GM19468 (cell line): ENCODE data around the gene ESR2.
A peak's percentile ranks its signal among the peaks of the same experiment; 100 is the strongest.
"Not testable (repeated sequence)": the region's sequence is repeated elsewhere in the genome, so short reads cannot be mapped to it uniquely, and the experiment has no call there.

Experiments
- ATAC-seq: cut with Tn5 transposase; IDR thresholded peaks from one replicate; pipeline ENCODE4 v1.9.1; 2021; ENCODE audit warnings: mild to moderate bottlenecking, moderate library complexity, moderate number of reproducible peaks; ENCODE audit not compliant: unreplicated experiment; ENCODE audit errors: extremely low read depth

ESR2 gene

DNA sequence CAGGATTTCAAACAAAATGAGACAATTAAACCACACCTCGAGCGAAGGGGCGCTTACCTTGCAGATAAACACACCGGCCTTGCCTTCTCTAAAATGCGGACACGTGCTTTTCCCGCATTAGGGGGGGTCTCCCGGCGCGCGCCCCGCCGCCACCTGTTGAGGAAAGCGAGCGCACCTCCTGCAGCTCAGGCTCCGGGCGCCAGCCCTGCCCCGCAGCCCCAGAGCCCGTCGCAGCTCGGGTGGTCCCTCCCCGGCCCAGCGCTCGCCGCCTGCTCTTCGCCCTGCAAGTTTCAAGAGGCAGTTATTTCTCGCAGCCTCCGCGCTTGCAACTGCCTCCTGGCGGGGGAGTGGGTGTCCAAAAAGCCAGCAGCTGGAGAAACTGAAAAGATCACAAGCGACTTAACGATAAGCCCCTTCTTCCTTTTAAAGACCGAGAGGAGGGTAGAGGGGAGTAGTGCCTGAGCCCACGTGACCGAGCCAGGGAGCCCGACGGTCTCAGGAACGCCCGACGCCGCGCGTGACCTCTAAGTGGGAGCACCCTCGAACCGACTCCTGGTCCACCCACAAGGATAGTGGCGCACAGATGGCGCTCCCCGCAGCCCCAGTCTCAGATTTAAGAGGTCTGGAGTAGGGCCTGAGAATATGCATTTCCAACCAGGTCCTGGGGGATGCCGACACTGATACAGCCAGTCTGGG is at the start of gene ESR2:
ESR2 (minus strand) TSS at position 396 of the 696 bp plus-strand sequence. CDS start 11,386 bp downstream, outside the sequence.
- ATAC-seq = no peak

DNA sequence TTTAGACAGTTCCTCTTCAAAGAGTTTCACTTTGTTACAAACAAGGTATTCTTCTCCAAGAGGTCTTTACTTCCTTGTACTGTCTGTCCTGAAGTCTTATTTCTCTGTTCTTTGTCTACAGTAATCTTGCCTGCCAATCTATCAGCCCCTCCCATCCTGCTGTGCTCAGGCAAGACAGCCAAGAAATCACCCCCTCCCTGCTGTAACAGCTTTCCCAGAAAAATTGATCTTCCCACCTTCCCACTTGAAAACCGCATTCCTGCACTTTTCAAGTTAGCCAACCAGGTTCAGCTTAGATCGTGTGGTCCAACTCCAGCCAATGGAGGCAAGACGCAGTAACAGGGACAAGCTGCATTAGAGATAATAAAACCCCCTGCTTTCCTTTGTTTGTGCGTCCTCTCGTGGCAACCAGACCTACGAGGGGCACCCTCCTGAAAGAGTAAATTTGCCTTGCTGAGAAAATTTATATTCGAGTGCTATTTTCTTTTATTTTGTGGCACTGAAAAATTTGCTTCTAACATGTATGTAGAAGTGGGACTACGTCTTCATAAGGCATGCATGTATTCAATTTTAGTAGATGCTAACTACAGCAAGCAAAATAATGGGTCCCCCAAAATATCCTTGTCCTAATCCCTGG is 46.5 kb upstream of the ESR2 start:
- ATAC-seq = no peak

DNA sequence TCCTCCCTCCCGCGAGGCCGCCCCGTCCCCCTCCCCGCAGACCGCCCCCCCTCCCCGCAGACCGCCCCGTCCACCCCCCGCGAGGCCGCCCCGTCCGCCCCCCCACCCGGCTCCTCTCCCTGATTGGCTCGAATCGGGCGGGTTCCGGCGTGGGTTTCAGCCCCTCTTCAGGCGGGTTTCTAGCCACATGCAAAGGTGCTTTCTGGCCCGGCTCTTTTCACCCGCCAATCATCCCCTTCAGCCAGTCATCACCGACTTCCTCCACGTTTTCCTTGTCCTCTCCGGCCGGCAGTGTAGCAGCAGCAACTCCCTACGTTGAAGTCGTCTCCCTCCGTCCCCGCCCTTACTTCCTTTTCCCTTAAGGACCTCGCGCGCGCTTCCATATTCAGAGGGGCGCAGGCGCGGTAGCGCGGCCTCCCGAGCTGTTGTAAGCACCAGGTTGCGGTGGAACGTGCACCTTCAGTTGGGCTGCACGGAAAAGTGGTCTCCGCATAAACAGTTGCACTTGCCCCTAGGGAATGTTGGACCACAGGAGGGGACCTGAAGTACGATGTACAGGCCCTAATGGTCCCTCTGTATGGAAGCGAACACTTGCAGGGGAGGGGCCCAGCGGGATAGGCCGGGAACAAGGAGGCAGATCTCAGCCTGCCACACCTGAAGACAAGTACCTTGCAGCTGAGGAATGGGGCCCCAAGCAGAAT is 44.6 kb upstream of the ESR2 start:
- ATAC-seq = peak; percentile 83

DNA sequence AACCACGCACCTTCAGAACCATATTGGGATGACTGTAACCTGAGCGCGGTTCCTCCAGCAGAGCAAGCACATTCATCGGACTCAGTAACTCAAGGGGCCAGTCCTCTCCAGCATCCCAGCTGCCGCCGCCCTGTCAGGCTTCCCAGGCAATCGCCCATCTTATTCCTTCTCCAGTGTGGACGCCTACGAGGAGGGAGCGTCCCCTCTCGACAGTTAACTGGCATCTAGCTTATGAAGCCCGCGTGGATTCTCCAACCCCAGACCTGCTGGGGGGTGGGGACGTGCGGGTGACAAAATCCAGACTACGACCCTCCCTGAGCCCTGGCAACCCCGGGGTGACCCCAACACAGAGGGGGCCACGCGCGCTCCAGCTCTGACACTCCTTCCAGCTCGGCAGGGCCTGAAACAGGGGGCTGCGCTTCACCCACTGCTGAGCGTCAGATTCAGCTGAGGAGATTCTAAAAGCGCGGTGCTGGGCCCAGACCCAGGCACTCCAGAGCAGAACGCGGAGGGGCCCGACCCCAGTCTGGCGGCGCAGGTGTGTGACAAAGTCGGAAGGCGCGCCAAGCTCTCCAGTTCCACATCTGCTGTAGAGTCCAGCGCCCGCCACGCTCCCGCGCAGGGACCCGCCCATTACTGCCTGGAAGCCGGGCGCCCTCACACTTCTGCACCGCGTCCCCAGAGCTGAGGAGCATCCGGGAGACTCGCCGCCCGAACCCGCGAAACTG is 43.9 kb upstream of the ESR2 start:
- peak; percentile 12 for ATAC-seq

DNA sequence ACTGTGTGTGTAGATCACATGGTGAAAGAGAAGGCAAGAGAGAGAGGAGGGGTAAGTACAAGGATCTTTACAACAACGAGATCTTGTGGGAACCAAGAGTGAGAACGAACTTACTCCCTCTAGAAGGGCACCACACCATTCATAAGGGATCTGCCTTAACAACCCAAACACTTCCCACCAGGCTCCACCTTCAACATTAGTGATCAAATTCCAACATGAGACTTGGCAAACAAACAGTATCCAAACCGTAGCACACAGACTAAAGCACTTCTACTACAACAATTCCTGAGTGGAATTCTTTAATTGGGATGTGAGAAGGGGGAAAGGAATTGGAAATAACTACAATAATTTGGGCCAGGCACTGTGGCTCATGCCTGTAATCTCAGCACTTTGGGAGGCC is 35.0 kb upstream of the ESR2 start:
- ATAC-seq = no peak

DNA sequence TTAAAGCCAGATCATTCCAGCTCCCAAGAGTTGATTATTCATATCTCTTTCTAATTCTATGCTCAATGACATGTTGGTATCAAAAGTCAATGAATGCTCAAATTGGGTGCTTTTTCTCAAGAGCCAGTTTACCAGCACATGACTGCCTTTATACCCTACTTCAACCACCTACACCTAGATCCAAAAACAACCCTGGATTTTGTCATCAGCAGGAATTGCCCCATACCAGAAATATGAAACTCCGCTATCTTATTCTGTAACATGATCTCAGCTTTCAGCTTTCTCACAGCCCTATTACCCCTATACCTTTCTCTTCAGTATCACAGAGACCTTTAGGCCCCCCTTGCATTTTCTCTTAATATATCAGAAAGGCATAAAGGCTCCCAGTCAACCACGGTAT is 32.3 kb upstream of the ESR2 start:
- ATAC-seq = no peak

DNA sequence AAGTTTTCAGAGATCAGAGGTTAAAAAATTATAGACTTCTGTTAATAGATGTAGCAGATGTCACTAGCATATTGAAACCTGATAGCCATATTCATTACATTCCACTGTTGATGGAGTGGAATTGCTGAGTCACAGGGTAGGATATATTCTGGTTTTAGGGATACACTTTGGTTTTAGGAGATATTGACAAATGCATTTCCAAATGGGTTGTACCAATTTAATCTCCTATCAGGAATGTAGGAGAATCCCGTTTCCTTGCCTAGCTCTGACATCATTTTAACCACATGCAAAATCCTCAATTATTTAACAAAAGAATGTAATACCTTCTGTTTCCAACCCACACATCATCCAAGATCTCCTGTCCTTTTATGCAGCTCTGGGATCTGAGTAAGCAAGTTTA is 30.7 kb upstream of the ESR2 start:
- no peak for ATAC-seq

DNA sequence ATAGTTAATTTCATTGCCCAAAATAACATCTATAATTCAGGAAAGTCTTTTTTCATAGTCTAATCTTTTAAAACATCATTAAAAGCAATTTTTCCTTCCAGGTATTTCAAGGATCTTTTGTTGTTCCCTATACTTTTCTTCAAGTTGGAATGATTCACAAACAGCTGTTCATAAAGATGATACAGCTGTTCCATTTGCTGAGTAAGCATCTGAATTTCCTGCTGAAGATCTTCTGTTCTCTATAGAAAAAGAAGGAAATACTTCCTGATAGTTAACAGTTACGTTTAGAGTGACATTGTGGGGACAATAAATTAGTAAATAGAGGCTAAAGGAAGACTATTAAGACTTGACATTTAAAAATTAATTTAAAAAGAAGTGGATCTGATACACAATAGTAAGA is 30.3 kb upstream of the ESR2 start:
- ATAC-seq = no peak

DNA sequence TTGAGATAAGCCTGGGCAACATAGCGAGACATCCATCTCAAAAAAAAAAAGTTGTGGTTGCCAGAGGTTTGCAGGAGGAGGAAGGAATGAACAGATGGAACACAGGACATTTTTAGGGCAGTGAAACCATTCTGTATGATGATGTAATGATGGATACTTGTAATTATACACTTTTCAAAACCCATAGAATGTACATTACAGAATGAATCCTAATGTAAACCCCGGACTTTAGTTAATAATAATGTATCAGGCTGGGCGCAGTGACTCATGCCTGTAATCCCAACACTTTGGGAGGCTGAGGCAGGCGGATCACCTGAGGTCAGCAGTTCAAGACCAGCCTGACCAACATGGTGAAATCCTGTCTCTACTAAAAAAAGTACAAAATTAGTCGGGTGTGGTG is 26.2 kb upstream of the ESR2 start:
- not testable (repeated sequence) for ATAC-seq

DNA sequence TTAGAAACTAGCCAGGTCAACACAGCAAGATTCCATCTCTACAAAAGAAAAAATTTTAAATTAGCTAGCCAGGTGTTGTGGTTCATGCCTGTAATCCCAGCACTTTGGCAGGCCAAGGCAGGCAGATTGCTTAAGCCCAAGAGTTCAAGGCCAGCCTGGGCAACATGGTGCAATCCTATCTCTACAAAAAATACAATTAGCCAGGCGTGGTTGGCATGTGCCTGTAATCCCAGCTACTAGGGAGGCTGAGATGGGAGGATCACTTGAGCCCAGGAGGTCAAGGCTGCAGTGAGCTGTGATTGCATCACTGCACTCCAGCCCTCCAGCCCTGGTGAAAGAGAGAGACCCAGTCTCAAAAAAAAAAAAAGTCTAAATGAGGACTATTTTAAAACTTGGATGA is 24.5 kb upstream of the ESR2 start:
- not testable (repeated sequence) for ATAC-seq

DNA sequence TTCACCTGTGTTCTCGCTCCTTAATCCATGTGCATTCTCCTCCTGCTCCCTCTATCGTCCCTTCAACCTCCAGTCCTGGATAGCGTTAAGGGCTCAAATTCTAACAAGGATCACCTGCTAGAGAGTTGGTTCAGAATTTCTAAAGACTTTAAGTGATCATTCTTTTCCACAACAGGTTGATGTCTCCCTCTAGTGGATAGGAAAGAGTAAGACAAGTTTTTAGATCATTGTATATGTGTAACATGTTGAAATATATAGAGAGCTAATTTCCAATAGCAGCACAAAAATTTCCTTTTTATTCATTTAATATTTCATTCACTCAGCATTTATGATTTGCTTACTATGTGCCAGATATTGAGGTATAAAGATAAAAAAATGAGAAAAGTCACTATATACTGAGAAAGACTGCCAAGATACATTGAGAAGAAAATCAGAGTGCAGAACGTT is 9.3 kb upstream of the ESR2 start:
- no peak for ATAC-seq

DNA sequence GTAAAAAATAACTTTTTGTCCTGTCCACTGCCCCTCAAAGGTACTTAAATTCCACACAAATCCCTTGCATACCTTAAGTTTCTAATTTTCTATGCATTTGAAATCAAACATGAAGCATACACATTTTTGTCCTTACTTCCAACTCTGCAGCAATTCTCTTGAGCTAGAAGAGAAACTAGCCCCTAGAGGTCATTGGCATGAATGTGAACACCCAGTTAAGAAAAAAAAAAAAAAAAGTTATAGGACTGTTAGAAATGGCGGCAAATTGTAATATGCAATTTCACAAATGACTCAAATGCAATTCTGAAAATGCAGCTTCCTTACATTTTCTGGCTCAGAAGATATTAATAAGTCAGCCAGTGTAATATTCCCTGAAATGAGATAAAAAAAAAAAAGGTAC is 4.6 kb upstream of the ESR2 start:
- no peak for ATAC-seq

DNA sequence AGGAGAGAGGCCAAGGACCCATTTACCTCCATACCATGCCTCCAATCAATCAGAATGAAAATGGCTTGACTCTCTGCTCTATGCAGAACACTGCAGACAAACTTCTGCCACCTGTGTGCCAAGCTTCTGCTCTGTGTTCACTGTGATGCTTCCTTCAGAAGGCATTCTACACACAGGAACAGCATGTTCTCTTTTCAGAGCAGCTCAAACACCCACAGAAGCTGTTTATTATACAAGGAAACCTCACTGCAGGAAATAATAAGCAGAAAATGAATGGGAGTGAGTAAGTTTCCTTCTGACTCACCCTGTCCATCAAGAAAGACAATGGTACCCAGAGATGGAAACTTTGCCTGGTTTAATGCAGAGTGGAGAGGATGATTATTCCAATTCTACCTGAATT is 2.4 kb upstream of the ESR2 start:
- ATAC-seq = no peak

DNA sequence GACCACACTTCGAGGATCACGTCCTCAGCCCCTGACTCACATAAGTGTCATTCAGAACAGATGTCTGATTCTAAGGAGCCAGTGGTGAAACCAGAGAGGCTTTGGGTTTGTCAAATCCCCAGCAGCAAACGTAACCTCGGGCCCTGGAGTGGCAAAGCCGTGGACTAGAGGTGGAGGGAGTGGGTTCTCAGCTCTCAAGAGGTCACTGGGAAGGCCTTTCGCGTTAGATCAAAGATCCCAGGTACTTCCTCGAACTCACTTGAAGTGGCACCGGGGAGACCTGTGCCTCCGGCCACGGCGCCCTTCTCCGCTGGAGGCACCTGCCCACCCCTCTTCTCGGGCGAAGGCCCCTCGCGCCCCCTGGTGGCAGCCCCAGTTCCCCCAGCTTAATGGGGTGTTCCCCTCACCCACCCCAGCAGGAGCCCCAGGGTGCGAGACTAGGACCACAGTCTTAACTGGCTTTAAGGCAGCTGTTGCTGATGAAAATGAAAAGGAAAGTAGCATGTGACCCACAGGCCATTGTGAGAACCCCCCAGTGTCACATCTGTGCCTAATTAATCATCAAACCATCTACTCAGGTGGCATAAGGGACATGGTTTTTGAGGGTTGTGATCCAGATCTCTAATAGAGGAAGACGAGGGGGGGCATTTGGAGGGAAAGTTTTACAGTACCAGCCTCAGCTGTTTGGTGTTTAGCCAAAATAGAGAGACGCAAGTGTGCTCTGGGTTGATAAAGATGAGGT is 672 bp upstream of the ESR2 start:
- peak; percentile 35 for ATAC-seq

DNA sequence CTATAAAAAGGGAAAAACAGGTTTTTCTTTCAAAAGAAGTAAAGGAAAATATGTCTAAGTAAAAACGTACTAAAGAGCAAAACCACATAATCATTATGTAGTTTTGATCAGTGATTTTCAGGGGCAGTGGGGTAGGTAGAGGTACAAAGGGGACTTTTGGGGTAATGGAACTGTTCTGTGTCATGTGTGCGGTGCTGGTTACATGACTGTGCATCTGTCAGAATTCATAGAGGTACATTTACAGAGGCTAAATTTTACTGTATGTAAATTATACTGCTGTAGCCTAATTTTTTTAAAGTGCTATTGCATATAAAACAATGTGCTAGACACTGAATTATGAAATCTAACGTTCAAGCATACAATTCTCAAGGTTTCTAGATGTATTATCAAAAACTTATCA is 2.0 kb downstream of the ESR2 start:
- no peak for ATAC-seq

DNA sequence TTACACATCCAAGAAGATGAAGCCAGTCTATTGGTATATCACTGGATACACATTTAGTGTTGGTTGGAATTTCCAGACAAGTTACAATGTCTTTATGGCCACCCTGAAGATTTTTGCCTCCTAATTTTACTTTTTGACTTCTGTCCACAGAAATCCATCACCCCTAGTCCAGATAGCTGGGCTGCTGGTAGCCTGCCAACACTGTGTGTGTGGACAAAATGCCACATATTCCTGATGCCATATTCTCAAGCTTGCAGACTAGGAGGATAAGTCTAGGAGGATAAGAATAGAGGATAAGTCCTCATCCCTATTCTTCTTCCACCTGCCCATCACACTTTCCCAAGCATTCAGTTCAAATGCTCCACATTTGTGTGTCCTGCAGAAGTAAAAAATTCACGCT is 4.6 kb downstream of the ESR2 start:
- no peak for ATAC-seq

DNA sequence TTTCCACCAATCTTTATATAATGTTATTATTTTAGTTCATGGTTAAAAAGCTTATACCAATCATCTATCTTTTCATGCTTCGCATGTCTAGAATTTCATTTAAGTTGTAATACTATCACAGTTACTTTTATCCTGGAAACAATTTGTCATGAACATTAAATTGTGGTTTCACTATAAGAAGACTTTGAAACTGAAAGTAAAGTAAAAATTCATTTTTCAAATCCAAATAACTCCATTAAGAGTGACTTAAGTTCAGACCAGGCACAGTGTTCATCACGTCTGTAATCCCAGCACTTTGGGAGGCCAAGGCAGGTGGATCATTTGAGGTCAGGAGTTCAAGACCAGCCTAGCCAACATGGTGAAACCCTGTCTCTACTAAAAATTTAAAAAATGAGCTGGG is 12.4 kb downstream of the ESR2 start:
- ATAC-seq = no peak

DNA sequence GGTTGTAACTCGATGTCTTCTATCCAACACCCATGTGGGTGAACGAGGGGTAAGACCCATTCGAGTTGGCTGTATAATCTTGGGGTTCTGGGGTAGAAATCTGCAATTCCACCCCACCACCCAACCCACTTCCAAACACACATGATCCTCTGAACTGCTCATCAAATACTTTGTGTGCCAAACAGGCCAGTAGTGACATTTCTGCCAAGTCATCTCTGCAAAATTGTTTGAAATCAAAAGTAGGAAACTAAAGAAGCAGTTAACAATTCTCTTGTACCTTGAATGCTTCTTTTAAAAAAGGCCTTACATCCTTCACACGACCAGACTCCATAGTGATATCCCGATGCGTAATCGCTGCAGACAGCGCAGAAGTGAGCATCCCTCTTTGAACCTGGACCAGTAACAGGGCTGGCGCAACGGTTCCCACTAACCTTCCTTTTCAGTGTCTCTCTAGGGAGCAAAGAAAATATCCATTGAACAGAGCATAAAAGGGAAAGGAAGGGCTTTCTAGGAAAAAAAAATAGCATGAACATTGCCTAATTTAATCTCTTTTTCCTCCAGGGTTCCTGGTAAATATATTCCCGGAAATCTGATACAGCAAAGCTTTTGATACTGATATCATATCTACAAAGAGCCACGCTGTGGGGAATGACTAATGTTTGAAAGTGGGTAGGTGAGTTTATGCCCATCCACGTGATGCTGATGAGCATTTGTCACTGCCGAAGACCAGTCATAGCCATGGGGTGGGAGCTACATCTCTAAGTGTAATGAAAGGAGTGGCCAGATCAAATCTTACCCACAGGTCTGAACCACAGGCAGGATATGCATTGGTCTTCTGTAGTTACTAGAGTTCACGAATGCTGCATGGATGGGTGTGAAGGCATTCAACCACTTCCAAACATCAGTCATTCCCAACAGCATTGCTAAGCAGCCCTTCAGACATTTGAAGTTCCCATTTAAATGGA is 14.2 kb downstream of the ESR2 start:
- no peak for ATAC-seq

DNA sequence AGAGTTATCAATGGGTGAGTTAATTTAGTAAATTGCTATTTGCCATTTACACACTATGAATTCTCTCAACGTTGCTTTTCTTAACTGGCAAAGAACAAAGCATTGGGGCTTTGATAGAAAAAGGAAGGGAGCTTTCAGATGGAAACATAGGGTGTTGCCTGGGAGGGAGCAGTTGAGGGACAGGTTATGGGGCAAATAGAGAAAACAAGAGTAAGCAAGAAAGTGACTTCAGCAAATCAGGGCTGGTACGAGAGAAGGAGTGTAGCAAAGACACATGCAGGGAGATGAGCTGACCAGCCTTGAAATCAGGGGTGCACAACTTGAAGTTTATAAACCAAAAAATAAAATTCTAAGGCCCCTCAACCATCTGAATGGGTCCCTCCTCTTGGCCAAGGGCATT is 15.7 kb downstream of the ESR2 start:
- ATAC-seq = no peak
